ENCODE data around the gene PPP1R1C.

The PPP1R1C gene

DNA sequence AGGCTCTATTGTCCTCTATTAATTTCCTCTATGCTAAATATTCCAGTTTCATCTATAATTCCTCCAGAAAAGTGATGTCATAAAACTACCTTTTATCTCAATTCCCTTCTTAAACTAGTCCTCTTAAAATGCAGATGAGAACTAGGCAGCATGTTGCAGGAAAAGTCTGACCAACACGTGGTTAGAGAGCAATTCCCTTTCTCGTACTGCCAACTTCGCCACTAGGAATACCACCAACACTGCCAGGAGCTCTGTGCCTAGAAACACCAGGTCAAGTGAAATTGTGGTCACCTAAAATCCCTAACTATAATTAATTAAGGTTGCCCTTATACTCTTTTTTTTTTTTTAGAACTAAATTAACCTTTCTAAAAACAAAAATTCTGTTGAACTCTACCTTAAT lies 127.7 kb downstream of the PPP1R1C start:
- DNase-seq (ENCODE audit: low read depth): no peak

DNA sequence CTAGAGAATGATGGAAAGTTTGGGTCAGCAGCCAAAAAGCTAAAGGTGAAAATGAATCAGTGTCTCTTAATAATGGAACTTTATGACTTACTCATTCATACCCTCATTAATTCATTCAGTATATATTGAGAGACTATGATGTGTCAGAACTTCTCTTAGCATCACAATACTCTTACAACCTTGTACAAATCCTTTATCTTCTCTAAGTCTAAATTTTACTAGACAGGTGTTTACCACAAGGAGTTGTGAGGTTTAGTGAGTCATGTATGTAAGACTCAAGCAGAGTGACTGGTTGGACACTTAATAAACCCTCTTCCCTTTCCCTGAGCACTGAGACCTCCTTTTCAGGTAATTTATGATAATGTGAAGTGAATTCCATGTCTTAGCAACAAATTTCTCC lies 129.6 kb downstream of the PPP1R1C start:
- DNase-seq (ENCODE audit: low read depth): no peak

DNA sequence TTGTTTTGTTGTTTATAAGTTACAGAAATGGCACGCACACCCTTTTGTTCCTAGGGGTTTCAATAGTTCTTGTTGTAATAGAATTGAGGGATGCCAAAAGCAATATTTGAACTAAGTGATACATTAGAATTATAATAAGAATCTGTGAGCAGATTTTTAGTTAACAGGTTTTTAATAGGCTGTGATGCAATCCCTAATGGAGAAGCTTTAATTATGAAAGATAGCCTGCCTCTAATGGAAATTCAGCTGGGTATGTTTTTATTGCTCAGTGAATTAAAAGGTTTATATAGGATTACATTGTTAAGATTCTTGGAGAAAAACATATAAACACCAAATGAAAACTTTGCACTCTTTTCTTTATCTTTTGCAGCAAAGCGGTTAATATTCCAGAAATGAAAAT lies 131.1 kb downstream of the PPP1R1C start:
- no peak for DNase-seq (ENCODE audit: low read depth)

DNA sequence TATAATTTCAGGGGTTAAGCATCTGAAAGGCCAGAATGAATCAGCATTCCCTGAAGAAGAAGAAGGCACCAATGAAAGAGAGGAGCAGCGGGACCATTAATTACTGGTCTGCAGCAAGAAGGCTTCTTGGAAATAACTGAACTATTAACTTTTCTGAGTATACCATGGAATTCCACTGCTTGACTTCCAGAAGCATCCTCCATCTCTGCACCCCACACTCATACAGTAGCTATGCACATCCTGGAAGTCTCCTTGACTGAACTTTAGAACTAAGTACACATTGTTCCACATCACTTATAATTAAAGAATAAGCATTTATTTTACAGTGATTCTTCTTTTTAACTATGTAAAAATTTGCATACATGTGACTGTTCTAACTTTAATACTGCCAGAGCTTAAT lies 131.5 kb downstream of the PPP1R1C start:
- no peak for DNase-seq (ENCODE audit: low read depth)

DNA sequence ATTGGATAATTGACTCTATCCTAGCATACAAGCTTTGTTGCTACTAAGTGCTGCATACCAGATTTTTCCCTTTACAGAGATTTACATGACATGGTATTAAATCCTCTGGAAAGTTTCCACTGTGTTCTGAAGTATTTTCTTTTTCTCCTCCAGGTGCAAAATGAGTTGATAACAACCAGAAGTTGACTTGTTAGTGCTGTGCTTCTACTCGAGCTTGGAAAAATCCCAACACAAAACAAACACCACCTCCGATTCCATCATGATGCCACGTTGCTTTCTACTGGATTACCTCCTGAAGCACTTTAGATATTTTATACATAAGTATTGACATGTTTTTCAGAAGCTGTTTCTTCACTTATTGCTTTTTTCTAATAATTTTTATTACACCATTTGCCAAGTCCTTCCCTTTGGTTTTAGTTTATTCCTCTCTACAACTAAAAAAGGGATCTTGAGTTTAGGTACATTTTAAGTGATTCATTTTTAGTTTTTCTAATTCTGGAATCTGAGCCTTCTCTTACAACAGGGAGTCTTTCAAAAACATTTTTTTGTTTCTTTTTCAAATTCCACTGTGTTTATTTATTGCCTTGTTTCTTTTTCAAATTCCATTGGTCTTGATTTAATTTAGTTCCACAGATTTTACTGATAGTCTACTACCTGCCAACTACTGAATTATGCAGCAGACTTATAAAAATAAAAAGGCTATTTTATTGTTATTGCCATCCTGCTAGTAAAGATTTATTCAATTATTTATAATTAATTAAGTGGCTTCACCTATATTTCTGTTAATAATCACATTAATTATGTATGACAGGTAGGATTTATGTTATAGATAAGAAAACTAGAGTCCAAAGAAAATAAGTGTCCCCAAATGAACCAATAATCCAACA lies 143.4 kb downstream of the PPP1R1C start:
- DNase-seq (ENCODE audit: low read depth): no peak

DNA sequence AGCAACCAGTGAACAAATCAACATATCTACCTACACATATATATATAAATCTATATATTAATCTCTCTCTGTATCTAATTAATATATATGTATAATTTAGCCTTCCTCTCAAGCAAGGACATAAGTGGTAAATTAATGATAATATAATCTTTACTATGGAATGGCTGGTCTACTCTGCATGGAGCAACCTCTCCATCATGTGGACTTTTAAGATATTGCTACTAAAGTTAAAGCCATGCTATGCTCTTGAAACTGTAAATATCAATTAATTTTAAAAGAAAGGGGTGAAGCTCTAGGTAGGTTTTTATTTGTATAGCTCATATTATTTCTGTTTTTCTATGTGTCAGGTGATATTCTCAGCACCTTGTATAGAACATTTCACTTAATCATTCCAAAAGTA lies 147.0 kb downstream of the PPP1R1C start:
- DNase-seq (ENCODE audit: low read depth): no peak

DNA sequence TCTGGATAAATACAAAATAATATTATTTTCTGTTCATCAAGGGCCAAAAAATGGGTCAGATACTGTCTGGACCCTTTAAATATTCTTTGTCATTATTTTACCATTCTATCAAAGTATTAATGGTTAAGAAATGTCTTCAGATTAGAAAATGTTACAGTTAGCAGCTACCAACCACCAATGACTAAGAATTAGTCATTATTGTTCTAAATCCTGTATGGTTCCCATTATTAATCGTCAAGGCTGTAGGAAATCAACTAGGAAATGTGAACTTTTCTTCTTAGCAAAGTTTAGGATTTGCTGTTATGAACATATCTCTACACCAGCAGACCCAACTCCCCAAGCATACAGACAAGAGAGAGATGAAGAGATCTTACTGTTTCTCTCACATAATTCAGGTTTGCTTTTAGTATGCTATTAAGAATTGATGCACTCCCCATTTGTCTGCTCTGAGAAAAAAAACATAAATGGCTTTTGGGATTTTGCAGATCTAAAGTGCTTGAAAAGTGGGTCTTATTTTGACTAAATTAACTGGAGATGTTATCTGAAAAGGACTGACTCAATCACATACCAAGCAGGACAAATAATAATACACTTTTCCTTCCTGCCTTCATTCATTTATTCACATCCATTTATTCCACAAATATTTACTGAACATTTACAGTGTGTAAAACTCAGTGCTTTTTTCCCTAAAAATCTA lies 147.7 kb downstream of the PPP1R1C start:
- DNase-seq (ENCODE audit: low read depth): no peak

DNA sequence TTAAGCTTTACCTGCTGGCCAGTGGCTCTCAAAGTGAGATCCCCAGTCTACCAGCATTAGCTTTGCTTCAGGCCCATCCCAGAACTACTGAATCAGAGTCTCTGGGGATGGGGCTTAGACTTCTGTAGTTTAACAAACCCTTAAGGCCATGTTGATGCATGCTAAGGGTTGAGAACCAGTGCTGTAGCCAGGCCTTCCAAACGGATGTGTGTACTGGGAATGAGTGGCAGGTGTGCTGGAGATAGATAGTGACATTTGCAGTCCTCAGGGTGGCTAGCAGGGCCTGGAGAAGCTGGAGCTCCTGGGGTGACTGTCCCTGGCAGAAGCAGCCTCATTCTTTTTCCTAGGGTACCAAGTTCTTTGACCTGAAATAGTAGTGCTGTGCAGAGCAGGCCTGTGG lies 148.5 kb downstream of the PPP1R1C start:
- DNase-seq (ENCODE audit: low read depth): no peak

DNA sequence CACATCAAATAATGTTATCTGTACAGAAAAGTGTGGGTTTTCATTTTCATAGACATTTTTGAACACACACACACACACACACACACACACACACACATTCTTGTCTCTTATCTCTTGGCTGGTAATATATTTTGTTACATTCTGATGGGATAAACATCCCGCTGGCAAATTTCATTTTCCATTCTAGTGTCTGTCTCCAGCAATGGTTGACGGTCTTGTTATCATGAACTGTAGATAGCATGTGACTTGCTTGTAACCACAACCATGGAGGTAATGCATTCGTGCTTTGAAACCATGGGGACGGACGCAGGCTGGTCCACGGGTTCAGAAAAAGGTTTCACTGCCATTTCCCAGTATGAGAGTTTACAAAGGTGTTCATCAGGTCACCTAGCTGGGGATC lies 156.4 kb downstream of the PPP1R1C start:
- DNase-seq (ENCODE audit: low read depth): no peak

DNA sequence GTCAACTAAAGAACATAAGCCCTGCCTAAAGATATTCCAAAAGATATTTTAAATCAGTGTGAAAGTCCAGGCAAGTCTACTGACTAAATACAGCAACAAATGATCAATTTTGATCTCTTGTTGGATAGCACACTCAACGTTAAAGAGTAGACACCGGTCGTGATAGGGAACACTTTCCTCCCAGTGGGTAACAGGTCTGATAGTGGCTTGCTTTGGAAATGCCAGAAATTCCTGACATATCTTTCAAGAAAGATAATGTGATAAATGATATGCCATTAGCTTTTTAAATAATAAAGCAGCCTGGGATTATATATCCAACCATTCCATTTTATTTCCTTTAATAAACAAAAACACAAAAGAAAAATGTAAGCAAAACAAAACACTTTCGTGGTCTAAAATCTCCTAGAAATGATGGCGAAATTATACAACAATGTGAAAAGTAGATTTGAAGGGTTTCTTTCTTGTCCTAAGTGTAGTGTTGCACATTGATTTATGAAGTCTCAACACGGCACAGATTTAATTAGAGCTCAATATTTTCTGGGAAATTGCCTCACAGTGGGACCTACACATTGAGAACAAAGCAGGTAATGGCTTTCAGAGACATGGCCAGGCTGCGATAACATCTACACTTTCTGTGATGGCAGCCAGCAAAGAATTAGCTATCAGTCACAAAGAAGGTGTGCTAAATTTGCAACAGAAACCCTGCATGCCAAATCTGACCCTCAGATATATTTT lies 158.6 kb downstream of the PPP1R1C start:
- DNase-seq (ENCODE audit: low read depth): no peak

DNA sequence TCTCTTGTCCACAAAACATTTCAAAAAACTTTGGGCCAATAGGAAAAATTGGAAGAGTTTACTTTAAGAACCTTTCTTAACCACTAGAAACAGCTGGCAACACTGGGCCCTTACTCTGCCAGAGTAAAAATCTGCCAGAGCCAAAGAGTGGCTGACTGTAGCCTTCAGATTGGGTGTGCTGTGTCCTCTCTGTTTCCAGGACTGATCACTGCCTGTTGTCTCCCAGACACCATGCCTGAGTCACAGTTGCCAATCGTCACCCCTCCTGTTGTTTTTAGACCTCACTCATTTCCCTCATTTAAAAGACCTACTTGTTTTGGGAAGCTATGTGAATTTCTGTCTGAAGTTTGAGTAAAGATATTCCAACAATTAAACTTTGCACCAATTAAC lies 159.1 kb downstream of the PPP1R1C start:
- DNase-seq (ENCODE audit: low read depth): no peak

DNA sequence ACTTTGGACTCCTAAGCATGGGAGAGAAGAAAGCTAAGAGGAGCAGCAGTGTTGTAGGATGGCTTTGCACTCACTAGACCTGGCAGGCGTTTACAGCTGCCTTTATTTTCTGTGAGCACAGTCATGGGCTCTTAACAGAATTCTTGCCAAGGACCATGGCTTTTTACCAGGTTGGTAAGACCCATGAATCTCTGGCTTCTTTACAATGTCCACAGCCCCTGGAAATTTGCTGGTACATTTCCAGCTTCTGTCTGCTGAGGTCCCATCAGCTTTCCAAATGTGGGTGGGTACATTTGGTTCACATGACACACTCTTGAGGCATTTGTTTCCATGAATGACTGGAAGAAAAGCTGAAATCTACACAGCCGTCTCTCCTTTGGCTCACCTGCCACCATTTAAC lies 162.7 kb downstream of the PPP1R1C start:
- no peak for DNase-seq (ENCODE audit: low read depth)

DNA sequence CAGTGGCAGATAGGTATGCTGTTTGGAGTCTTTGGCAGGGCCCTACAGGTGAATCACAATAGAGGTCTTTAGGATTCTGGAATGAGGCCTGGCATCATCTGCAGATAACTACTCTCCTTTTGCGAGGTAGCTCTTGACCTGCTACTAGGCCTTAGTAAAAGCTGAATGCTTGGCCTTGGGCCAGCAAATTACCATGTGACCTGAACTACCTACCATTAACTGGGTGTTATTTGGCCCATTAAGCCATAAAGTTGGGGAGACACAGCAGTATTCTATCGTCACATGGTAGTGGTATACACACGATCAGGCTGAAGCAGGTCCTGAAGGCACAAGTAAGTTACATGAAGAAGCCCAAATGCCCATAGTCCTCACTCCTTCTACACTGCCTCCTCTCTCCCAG lies 178.2 kb downstream of the PPP1R1C start:
- DNase-seq (ENCODE audit: low read depth): no peak

DNA sequence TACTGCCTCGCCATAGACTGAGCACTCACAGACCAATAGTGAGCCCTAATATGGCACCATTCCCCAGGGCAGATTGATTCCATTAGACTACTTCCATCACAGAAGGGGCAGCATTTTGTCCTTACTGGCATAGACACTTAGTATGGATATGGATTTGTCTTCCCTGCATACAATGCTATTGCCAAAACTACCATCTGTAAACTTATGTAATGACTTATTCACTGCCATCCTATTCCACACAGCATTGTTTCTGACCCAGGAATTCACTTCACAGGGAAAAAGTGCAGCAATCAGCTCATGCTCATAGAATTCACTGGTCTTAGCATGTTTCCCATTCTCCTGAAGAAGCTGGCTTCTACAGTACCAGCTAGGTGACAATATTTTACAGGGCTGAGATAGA lies 179.0 kb downstream of the PPP1R1C start:
- DNase-seq (ENCODE audit: low read depth): no peak

DNA sequence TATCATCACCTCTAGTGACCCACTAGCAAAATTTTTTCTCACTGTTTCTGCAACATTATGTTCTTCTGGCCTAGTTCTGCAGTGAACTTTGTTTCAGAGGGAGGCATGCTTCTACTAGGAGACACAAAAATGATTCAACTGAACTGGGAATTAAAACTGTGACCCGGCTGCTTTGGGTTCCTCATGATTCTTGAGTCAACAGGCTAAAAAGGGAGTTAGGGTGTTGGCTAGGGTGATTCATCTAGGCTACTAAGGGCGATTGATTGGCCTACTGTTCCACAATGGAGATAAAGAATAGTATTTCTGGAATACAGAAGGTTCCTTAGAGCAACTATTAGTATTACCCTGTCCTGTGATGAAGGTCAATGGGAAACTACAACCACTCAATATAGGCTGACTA lies 179.5 kb downstream of the PPP1R1C start:
- no peak for DNase-seq (ENCODE audit: low read depth)

DNA sequence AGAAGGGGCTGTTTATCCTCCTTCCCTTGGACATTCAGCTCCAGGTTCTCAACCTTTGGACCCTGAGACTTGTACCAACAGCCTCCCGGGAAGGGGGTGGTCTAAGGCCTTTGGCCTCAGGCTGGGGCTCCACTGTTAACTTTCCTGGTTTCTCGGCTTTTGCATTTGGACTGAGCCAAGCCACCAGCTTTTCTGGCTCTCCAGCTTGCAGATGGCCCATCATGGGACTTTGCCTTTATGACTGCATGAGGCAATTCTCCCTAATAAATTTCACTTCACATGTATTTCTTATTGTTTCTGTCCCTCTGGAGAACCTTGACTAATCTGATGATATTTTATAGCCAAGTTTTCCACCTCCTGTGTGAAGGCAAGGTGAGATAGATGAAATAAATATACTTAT lies 180.8 kb downstream of the PPP1R1C start:
- no peak for DNase-seq (ENCODE audit: low read depth)

DNA sequence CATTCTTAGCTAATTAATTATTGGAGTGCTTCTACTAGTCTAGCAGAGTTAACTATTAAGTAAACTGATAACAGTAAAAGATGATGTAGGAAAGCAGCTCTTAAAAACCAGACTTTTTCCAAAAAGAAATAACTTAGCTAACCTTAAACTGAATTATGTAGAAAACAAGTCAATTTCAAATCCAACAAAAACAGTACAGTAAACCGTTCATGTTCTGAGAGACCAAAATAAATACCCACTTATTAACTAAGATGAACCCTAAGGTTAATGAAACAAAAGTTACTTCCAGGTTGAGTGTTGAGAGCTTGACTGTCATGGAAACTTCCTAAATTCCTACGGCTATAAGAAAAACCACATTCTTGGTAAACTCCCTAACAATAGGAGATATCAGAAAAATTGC lies 181.2 kb downstream of the PPP1R1C start:
- DNase-seq (ENCODE audit: low read depth): no peak

Data from T follicular helper cell (primary cell).